ENCODE measurements around the gene RANBP17. TPM values are rescaled to one million over a fixed set of nuclear protein-coding genes. Genes with fewer than 3 reads are reported as not detected.

The RANBP17 gene
- total and polyA plus RNA-seq, 12 donors = 0.55 to 12.9 (median 5.9) TPM

GRCh38 chr5:171093598-171093997 is 231.8 kb downstream of the RANBP17 start:
- Histone ChIP-seq H3K4me1 (no peaks in the 10 kb centered on the region), H3K27ac (no peak overlapping the region), H3K4me3 (no peak overlapping the region), H3K36me3 (no peaks in the 10 kb centered on the region), H3K9me3 (peaks cover 0 to 14% (median under 1%) of the 10 kb centered on the region in 11 donors), H3K27me3 (no peaks in the 10 kb centered on the region)
- TF ChIP-seq CTCF (IDR thresholded peaks at IDR 0.05) = no peak
- ATAC-seq (no peak), DNase-seq (no peak)
- intact Hi-C loops (cut with DNase I) = no loop called here

- ATAC-seq (no peak), DNase-seq (no peak)
- 67 to 68% methylated on average over 3 of the region's 3 CpGs for WGBS, 2 donors
- Histone ChIP-seq H3K4me3 (no peak overlapping the region), H3K9me3 (peaks cover 0 to 20% (median 5%) of the 10 kb centered on the region in 11 donors), H3K36me3 (no peaks in the 10 kb centered on the region), H3K27ac (no peak overlapping the region), H3K4me1 (no peaks in the 10 kb centered on the region), H3K27me3 (no peaks in the 10 kb centered on the region)
- no peak for TF ChIP-seq CTCF (IDR thresholded peaks at IDR 0.05)
- intact Hi-C loops (cut with DNase I) = no loop called here
These were observed 232.5 kb downstream of the RANBP17 start for GRCh38 chr5:171094356-171094755.

GRCh38 chr5:171102877-171103610 is 241.2 kb downstream of the RANBP17 start:
- no peak for TF ChIP-seq CTCF (IDR thresholded peaks at IDR 0.05)
- intact Hi-C loops (cut with DNase I) = no loop called here
- no peaks in the 10 kb centered on the region for H3K27me3 ChIP-seq
- H3K27ac ChIP-seq = no peak overlapping the region
- ATAC-seq (no peak), DNase-seq (no peak)
- H3K9me3 ChIP-seq = peaks cover 0 to 27% (median 0%) of the 10 kb centered on the region in 11 donors
- no peaks in the 10 kb centered on the region for H3K36me3 ChIP-seq
- no peaks in the 10 kb centered on the region for H3K4me1 ChIP-seq
- no peak overlapping the region for H3K4me3 ChIP-seq
- 58 to 73% methylated on average over 11 of the region's 11 CpGs for WGBS, 2 donors

GRCh38 chr5:171107669-171108068 is 245.9 kb downstream of the RANBP17 start:
- 93 to 97% methylated on average over 4 of the region's 4 CpGs for WGBS, 2 donors
- no peak for ATAC-seq
- Histone ChIP-seq H3K27ac (no peak overlapping the region), H3K4me3 (no peak overlapping the region), H3K27me3 (no peaks in the 10 kb centered on the region), H3K36me3 (no peaks in the 10 kb centered on the region), H3K9me3 (peaks cover 0 to 5% (median 0%) of the 10 kb centered on the region in 11 donors), H3K4me1 (no peaks in the 10 kb centered on the region)
- no peak for DNase-seq
- no peak for TF ChIP-seq CTCF (IDR thresholded peaks at IDR 0.05)
- intact Hi-C loops (cut with DNase I) = no loop called here
